CD4-positive, alpha-beta T cell treated with Interleukin-10 for 1 hour (primary cell): ENCODE measurements around the gene DIP2C.
A peak's percentile ranks its signal among the peaks of the same experiment; 100 is the strongest.
"Not testable (repeated sequence)": the region's sequence is repeated elsewhere in the genome, so short reads cannot be mapped to it uniquely, and the experiment has no call there.

ENCODE experiments used
- DNase-seq: peaks from one replicate; pipeline ENCODE4 v3.0.0-alpha.2; 2020

The DIP2C gene

GRCh38 chr10:361203-362081 lies 328.0 kb downstream of the DIP2C start:
- no peak for DNase-seq

- no peak for DNase-seq
Observed at GRCh38 chr10:360653-361052, 328.8 kb downstream of the DIP2C start.

GRCh38 chr10:359762-360161 lies 329.7 kb downstream of the DIP2C start:
- no peak for DNase-seq

- DNase-seq, result no peak
Observed at GRCh38 chr10:359093-359492, 330.4 kb downstream of the DIP2C start.

DNA sequence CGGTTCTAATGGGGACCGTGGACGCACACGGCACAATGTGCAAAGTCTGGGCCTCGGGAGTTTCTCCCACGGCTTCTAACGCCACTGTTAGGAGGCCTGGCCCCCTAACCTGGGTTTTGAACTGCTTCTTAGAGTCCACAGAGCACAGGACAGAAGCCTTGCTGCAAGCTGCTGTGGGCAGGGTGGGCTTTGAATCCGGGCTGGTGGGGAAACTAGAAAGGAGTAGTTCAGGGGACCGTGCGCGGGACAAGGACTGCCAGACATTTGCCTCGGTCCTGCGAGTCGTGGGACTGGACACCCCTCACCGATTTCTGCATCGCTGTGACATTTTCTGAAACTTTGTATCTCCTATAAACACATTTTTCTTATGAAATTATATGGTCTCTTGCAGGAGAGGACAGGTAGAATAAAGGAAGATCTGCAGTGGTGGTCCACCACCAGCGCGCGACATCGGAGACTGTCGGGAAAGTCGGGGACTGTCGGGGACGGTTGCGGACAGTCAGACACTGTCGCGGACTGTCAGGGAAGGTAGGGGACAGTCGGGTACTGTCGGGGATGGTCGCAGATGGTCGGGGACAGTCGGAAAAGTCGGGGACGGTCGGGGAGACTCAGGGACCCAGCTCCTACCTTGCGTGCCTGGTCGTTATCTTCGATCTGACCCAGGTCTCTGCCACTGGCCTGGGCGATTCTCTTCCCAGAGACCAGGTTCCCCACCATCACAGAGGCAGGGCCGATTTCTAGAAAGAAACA lies 332.1 kb downstream of the DIP2C start:
- no peak for DNase-seq

DNA sequence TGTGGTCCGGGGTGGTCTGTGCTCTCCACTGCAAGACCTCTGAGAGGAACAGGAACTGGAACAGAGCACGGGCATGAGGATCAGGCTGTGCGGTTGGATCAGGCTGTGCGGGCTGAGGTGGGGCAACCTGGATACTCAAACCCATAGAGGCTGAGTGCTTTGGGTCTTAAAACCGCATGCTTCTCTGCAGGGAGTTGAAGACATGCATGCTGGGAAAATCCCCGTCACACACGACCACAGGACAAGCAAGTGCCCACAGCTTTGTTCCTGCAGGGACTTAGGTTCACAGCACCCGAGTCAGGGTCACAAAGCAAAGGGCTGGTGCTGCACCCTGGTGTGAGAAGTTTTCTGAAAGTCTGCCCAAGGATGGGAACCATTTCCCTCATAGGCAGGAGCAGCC lies 333.0 kb downstream of the DIP2C start:
- DNase-seq, result peak; percentile 2

- DNase-seq, result no peak
Observed at GRCh38 chr10:354901-355617, 334.4 kb downstream of the DIP2C start.

DNA sequence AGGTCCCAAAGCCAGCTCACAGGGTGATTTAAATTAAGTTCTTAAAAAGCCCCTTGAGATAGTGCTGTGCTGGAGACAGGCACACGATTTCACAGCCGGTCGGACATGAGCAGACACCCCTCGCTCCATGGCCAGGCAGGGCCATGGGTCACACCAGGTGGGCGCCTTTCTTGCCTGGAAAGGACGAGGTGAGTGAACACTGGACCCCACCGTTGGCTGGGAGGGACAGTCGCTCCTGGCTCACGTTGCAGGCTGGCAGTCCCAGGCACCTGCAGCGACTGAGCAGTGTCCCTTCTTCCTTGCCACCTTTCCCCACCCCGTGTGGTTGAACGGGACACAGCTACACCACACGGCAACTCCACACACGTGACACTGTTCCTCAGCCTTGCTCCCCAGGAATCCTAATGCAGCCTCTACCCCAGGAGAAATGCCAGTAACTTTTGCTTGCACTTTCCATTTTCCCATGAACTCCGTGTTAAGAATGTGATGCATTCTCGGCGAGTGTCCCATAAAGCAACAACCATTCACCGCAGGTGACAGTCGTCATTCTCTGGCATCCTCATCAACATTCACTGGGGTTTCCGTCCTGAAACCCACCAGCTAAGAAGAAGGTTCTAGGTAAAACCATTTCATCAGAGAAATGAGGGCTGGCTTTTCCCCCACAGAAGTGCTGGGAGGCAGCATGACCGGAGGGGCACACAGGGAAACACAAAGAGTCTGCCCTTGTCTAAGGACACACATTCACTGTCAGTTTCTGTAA lies 336.8 kb downstream of the DIP2C start:
- DNase-seq, result no peak

DNA sequence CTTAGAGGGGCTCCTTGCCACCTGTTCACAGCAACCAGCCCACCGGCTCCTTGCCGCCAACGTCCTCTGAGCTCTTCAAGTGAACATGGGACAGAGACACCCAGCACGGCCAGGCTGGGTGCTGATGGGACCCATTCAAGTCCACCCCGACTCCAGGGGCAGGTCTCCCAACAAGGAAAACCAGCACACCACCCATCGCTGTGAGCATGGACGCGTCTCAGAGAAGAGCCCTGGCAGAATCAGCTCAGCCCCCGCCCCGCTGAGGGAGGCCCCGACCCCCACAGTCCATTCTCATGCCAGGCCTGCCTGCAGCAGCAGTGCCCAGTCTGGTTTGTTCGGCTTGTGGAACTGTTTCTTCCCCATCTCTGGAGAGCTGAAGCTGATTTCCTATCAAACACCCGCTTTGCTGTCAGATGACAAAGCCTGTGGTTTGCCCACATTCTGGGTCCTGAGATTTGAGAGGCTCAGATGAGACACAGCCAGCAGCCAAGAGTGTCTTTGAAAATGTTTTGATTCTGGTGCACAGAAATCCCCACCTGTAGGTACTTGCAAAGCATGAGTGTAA lies 337.6 kb downstream of the DIP2C start:
- peak; percentile 13 for DNase-seq

- no peak for DNase-seq
Observed at GRCh38 chr10:350981-351501, 338.4 kb downstream of the DIP2C start.

DNA sequence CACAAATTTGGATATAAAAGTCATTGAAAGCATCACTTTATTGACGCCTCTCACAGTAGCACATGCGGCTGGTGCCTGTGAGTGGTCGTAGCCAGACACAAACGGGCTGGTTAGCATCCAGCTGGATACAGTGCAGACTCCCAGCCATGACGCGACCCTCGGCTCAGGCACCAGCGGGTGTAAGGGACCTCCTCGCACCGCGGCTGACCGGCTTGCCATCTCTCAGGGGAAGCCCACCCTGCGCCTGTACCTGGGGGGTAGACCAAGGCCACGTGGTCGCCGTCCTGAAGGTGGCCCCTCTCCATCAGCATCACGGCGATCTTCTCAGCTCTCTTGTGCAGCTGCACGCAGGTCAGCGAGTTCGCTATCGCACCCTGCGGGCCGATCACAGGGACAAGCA lies 340.4 kb downstream of the DIP2C start:
- DNase-seq, result no peak

DNA sequence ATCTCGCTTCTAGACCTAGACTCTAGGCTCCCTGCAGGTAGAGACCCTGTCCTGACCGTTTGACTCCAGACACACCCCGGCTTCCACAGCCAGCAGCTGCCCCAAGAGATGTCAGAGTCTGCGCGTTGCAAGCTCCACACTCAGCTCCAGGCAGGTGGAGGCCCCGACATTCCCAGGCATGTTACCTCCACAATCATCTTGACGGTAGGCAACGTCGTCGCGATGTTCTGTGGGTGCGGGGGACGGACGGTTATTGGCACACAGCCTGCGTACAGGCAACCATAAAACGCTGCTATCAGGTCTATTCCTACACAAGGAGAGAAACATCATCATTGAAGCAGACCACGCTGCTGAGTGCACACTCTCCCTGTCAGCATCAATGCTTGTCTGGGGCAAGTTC lies 341.0 kb downstream of the DIP2C start:
- no peak for DNase-seq

GRCh38 chr10:347774-348173 lies 341.7 kb downstream of the DIP2C start:
- not testable (repeated sequence) for DNase-seq

DNA sequence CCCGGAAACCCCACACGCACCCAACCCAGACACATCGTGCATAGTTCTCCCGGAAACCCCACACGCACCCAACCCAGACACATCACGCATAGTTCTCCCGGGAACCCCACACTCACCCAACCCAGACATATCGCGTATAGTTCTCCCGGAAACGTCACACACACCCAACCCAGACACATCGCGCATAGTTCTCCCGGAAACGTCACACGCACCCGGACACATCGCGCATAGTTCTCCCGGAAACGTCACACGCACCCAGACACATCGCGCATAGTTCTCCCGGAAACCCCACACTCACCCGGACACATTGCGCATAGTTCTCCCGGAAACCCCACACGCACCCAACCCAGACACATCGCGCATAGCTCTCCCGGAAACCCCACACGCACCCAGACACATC lies 342.3 kb downstream of the DIP2C start:
- DNase-seq, result not testable (repeated sequence)

- no peak for DNase-seq
Observed at GRCh38 chr10:344582-345200, 344.8 kb downstream of the DIP2C start.

DNA sequence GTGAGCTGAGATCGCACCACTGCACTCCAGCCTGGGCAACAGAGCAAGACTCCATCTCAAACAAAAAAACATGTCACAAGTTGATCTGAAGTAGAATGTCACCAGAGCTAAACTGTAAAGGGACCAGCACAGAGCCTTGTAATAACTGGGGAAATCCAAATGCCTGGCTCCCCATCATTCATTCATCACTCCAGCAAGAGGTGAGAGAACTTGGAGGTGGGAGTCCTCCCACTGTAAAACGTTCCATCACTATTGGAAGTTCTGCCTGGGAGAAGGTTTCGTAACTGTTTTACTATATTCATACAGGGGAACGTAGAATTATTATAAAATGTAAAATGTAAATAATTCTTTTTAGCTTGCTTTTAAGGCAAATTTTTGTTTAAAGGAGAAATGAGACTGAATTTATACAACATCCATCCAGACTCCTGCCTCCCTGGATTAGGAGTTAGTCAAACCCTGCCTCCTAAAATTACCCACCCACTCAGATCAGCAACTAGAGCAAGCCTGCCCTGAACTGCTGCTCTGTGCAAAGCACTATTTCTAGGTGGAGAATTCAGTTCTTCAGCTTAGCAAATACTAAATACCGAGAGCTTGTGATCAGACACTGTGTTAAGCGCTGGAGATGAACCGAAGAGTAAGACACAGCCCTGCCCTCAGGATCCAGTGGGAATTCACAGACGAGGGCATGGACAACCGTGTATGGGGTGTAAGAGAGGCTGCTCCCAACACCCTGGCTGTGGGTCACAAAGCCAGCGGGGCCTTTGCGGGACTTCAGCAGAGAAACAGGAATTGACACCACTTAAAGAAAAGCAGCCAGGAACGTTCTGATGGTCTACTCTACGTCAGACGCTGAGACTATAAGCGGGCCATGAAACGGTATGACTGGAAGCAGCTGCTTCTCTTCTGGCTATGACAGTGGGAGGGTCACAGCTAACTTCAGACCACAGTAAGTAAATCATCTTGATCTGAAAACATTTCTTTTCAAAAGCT lies 345.9 kb downstream of the DIP2C start:
- DNase-seq, result no peak

DNA sequence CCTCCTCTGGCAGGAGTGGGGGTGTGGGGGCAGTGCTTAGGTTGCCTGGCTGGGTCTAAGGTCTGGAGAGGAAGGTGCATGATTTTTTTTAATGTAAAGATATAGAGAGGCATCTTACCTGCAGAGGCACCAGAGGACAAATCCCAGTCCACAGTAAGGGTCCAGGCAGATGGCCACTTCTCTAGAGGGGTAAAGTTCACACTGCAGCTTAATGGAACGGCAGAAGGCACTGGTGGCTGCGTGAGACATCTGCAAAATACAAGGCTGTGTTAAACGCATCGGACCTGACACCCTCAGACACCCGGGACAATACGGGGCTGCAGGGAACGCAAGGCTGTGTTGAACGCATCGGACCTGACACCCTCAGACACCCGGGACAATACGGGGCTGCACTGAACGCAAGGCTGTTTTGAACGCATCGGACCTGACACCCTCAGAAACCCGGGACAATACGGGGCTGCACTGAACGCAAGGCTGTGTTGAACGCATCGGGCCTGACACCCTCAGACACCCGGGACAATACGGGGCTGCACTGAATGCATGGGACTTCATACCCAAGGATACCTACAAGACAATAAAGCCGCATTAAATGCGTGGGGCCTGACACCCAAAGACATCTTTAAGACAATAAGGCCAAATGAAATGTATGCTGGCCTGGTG lies 348.3 kb downstream of the DIP2C start:
- no peak for DNase-seq

DNA sequence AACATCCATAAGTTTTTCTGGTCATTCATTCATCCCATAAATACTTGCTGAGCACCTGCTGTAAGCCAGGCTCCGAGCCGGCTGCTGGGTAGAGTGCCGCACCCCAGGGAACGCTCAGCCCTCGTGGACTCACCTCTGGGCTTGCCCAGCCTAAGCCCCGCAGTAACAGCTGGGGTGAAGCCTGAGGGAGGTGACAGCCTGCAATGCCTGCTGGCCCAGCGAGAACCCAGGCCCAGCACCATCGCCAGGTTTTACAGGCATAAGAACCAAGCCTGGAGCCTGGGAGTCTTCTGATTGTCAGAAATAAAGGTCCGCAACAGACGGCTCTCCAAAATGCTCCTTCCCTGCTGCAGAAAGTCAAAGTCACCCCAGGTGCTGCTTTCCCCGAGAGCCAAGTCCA lies 348.8 kb downstream of the DIP2C start:
- DNase-seq, result no peak

- DNase-seq, result no peak
Observed at GRCh38 chr10:339038-339391, 350.5 kb downstream of the DIP2C start.
